GM12878 (cell line): ENCODE data around the gene MSLN. TPM values are rescaled to one million over a fixed set of nuclear protein-coding genes. Genes with fewer than 3 reads are reported as not detected.

ENCODE experiments used
- FOS ChIP-seq: IDR thresholded peaks from 3 replicates; pipeline ENCODE4 v1.6.1; 2011; ENCODE audit warnings: borderline replicate concordance; ENCODE audit not compliant: insufficient read length; ENCODE audit errors: extremely low read depth
- GATAD2B ChIP-seq: fragments of 450-650 bp; conservative IDR thresholded peaks from 2 replicates; pipeline ENCODE4 v1.6.1; 2017; ENCODE audit warnings: low read depth, mild to moderate bottlenecking, moderate library complexity
- KAT2A ChIP-seq: conservative IDR thresholded peaks from 2 replicates; pipeline ENCODE4 v1.6.1; 2011; ENCODE audit warnings: low read depth, low read length; ENCODE audit not compliant: control insufficient read depth
- MXI1 ChIP-seq: fragments of 150-350 bp; IDR thresholded peaks from 2 replicates; pipeline ENCODE4 v1.6.1; 2011; ENCODE audit warnings: low read depth, mild to moderate bottlenecking, inconsistent platforms, low read length, improper control_type of control experiment
- POLR2AphosphoS5 ChIP-seq: IDR thresholded peaks from 2 replicates; pipeline ENCODE4 v1.6.1; 2011; ENCODE audit warnings: mild to moderate bottlenecking, low read length, inconsistent platforms
- SRF ChIP-seq, 2 experiments: IDR thresholded peaks; 2 replicates each; pipeline ENCODE4 v1.6.1; 2011; ENCODE audit warnings: low read depth in 2 of 2, low read length in 2 of 2, mild to moderate bottlenecking in 1 of 2, moderate library complexity in 1 of 2
- SUZ12 ChIP-seq: fragments of 200-600 bp; sonication (generic); IDR thresholded peaks from one replicate; pipeline ENCODE4 v1.6.1; 2018; ENCODE audit warnings: antibody characterized with exemption, mild to moderate bottlenecking; ENCODE audit not compliant: unreplicated experiment
- ZNF622 ChIP-seq: fragments of 450-650 bp; IDR thresholded peaks from 2 replicates; pipeline ENCODE4 v1.6.1; 2017; ENCODE audit warnings: mild to moderate bottlenecking, inconsistent platforms
- polyA plus RNA-seq, 11 experiments: library from polyadenylated mRNA; depleted of rRNA in 4 of 11; unstranded in 6 of 11; stranded (reverse) in 5 of 11; fragments of >200 nt; fragmentation: Nextera tagmentation in 4 of 11; fragmentation: Illumina TruSeq in 1 of 11; extraction: Ambion mirVana in 4 of 11; extraction: Trizol in 1 of 11; gene quantifications; 1 replicate in 1 of 11; 2 replicates in 10 of 11; pipeline versions ENCODE4 v1.2.1 to v1.2.3, GENCODE V29; 2011 to 2016; ENCODE audit warnings: inconsistent platforms in 2 of 11, missing spikeins in 2 of 11, low read depth in 1 of 11
- total RNA-seq, 4 experiments: library from RNA; depleted of rRNA in 3 of 4; stranded (reverse); fragments of >200 nt in 3 of 4; fragmentation: Illumina TruSeq in 1 of 4; extraction: Trizol in 1 of 4; gene quantifications; 2 replicates each; pipeline versions ENCODE4 v1.2.1 to v1.2.3, GENCODE V29; 2013 to 2021
- TF ChIP-seq, protein P1 (sequence below): IDR thresholded peaks from 2 replicates; pipeline ENCODE4 v1.6.1; 2011; ENCODE audit warnings: low read depth, low read length, improper control_type of control experiment, borderline replicate concordance
- TF ChIP-seq, protein P2 (sequence below): fragments of 450-650 bp; IDR thresholded peaks from 2 replicates; pipeline ENCODE4 v1.6.1; 2017; ENCODE audit warnings: mild to moderate bottlenecking, moderate library complexity

Gene MSLN
- total and polyA plus RNA-seq, 10 of the 15 experiments (the other 5 are each of a cell fraction or from before 2014, with no cell fraction given): 0.08 TPM; not detected in 9

DNA sequence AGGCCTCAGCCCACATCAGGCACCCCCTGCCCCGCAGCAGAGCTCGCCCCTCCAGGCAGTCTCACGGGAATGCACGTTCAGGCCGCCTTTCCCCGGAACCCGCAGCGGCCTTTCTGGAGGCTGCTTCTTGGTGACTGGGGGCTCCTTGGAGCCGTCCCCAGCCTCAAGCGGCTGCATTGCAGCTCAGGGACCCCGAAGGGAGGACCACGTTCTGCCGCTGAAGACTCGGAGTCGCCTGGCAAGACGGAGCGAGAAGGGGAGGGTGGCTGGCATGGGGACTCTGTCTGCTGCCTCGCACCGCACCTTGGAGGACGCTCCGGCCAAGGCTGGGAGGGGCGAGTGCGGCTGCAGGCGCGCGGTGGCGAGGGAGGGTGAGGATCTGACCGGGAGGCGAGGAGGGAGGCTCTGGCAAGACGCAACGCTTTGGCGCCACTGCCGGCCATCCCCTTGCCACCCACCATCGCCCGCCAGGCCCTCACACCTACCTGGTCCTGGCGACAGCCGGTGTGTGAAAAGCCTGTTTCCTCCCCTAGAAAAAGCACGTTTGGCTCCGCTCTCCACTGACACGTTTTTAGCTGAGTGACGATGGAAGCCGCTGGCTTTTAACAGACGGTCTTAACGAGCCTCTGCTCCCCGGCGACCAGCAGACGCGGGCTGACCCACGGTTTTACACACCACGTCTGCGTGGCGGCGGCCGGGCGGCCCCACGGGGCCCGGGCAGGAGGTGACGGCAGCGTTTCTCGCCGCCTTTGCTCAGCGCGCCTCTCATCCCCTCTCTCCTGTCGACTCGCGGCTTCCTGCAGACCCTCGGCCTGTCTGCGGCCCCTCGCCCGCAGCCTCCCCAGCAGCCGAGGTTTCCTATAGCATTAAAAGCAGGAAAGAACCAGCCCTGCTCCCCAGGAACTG is 56.7 kb downstream of the MSLN start (continued):
- TF ChIP-seq, protein P1, sequence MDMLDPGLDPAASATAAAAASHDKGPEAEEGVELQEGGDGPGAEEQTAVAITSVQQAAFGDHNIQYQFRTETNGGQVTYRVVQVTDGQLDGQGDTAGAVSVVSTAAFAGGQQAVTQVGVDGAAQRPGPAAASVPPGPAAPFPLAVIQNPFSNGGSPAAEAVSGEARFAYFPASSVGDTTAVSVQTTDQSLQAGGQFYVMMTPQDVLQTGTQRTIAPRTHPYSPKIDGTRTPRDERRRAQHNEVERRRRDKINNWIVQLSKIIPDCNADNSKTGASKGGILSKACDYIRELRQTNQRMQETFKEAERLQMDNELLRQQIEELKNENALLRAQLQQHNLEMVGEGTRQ: no peak
- no peak for TF ChIP-seq FOS
- no peak for TF ChIP-seq GATAD2B
- TF ChIP-seq KAT2A: no peak
- no peak for TF ChIP-seq POLR2AphosphoS5
- TF ChIP-seq, protein P2, sequence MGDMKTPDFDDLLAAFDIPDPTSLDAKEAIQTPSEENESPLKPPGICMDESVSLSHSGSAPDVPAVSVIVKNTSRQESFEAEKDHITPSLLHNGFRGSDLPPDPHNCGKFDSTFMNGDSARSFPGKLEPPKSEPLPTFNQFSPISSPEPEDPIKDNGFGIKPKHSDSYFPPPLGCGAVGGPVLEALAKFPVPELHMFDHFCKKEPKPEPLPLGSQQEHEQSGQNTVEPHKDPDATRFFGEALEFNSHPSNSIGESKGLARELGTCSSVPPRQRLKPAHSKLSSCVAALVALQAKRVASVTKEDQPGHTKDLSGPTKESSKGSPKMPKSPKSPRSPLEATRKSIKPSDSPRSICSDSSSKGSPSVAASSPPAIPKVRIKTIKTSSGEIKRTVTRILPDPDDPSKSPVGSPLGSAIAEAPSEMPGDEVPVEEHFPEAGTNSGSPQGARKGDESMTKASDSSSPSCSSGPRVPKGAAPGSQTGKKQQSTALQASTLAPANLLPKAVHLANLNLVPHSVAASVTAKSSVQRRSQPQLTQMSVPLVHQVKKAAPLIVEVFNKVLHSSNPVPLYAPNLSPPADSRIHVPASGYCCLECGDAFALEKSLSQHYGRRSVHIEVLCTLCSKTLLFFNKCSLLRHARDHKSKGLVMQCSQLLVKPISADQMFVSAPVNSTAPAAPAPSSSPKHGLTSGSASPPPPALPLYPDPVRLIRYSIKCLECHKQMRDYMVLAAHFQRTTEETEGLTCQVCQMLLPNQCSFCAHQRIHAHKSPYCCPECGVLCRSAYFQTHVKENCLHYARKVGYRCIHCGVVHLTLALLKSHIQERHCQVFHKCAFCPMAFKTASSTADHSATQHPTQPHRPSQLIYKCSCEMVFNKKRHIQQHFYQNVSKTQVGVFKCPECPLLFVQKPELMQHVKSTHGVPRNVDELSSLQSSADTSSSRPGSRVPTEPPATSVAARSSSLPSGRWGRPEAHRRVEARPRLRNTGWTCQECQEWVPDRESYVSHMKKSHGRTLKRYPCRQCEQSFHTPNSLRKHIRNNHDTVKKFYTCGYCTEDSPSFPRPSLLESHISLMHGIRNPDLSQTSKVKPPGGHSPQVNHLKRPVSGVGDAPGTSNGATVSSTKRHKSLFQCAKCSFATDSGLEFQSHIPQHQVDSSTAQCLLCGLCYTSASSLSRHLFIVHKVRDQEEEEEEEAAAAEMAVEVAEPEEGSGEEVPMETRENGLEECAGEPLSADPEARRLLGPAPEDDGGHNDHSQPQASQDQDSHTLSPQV: no peak
- TF ChIP-seq MXI1: no peak
- TF ChIP-seq SRF (IDR thresholded peaks at IDR 0.05; ENCODE audit: low read depth in 2 of 2, low read length in 2 of 2): no peak
- TF ChIP-seq SUZ12: no peak
- TF ChIP-seq ZNF622: no peak
- TF ChIP-seq, all 136 proteins: peak for 0
